Mucosa of rectum (tissue), 2 donors: ENCODE measurements around the gene APPL2.
"Not testable (repeated sequence)": the region's sequence is repeated elsewhere in the genome, so short reads cannot be mapped to it uniquely, and the experiment has no call there.

Experiments used
- H3K27ac ChIP-seq, 2 donors: one replicate each; pipeline ENCODE4 v1.7.0; 2013; ENCODE audit warnings: inconsistent platforms in 2 of 2, low read depth in 2 of 2, low read length in 2 of 2
- H3K27me3 ChIP-seq, 2 donors: one replicate each; pipeline ENCODE4 v1.7.0; 2013; ENCODE audit warnings: low read length in 2 of 2; ENCODE audit not compliant: control insufficient read depth in 2 of 2, insufficient read depth in 2 of 2
- H3K36me3 ChIP-seq, 2 donors: one replicate each; pipeline ENCODE4 v1.7.0; 2013; ENCODE audit warnings: low read length in 2 of 2; ENCODE audit not compliant: control insufficient read depth in 2 of 2, insufficient read depth in 2 of 2
- H3K4me1 ChIP-seq, 2 donors: one replicate each; pipeline ENCODE4 v1.7.0; 2013; ENCODE audit warnings: low read length in 2 of 2, mild to moderate bottlenecking in 1 of 2; ENCODE audit not compliant: control insufficient read depth in 2 of 2, insufficient read depth in 2 of 2
- H3K4me3 ChIP-seq, 2 donors: one replicate each; pipeline ENCODE4 v1.7.0; 2013; ENCODE audit warnings: low read length in 2 of 2
- H3K9ac ChIP-seq, 2 donors: one replicate each; pipeline ENCODE4 v1.7.0; 2013; ENCODE audit warnings: low read length in 2 of 2, low read depth in 1 of 2, mild to moderate bottlenecking in 1 of 2
- H3K9me3 ChIP-seq, 2 donors: one replicate each; pipeline ENCODE4 v1.7.0; 2013; ENCODE audit warnings: low read length in 2 of 2; ENCODE audit not compliant: control insufficient read depth in 2 of 2
- donor health status: healthy.
- donor health status: Normal muscosa, but diverticular disease.

The APPL2 gene

DNA sequence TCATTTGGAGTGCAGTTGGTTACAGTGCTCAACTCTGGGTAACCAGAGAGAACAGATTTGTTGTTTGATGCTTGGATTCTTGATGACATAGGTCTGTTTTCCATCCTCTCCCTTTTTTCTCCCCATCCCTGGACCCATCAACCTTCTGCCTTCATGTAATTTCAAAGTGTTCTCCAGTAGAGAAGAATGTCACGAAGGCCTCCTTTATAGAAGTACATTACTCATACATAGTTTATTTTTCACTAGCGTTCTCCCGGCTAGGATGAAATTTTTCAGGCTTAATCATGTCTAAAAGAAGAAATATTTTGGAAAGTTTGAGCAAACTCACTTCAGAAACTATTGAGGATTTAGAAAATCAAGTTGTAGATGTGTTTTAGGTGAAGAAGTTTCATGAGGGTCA is 20.9 kb upstream of the APPL2 start:
- H3K27me3 ChIP-seq = no peaks in the 10 kb centered on the region
- no peak overlapping the region for H3K9ac ChIP-seq
- no peaks in the 10 kb centered on the region for H3K36me3 ChIP-seq
- H3K27ac ChIP-seq = no peak overlapping the region
- H3K4me1 ChIP-seq = no peaks in the 10 kb centered on the region
- no peak overlapping the region for H3K4me3 ChIP-seq
- no peaks in the 10 kb centered on the region for H3K9me3 ChIP-seq

GRCh38 chr12:105256431-105256830 is 20.5 kb upstream of the APPL2 start:
- H3K27me3 ChIP-seq, H3K9ac ChIP-seq, H3K27ac ChIP-seq, H3K9me3 ChIP-seq, H3K4me1 ChIP-seq, H3K4me3 ChIP-seq, H3K36me3 ChIP-seq: not testable (repeated sequence)

- Histone ChIP-seq H3K9ac (no peak overlapping the region), H3K4me1 (no peaks in the 10 kb centered on the region), H3K27me3 (no peaks in the 10 kb centered on the region), H3K27ac (no peak overlapping the region), H3K36me3 (no peaks in the 10 kb centered on the region), H3K9me3 (no peaks in the 10 kb centered on the region), H3K4me3 (no peak overlapping the region)
Observed at GRCh38 chr12:105256011-105256410, 20.0 kb upstream of the APPL2 start.

DNA sequence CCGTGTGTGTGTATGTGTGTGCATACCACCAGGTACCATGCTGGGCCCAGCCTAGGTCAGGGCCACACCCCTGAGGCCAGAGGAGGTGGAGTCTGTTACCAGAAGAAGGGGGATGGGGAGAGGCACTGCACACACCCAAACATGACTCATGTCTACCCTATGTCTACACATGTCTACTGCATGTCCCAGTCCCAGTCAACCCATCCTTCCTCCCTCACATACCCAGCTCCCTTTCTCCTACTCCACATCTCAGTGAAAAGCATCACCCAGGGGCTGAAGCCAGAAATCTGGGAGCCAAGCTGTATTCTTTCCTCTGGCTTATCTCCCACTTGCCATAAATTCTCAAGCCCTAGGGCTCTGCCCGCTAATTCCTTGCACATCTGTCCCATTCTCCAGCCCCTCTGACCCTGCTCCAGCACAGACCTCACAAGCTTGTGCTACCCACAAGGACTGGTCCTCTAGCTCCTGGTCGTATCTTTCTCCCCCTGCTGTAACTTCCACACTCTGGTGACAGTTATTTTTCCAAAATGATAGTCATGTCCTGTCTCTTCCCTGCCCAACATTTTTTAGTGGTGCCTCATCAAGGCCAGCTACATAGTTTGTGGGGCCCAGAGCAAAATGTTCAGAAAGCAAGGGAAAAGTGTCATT is 18.0 kb upstream of the APPL2 start:
- H3K4me1 ChIP-seq = no peaks in the 10 kb centered on the region
- H3K9ac ChIP-seq = no peak overlapping the region
- peak overlapping the region in 1 of 2 donors; percentile 6 for H3K27ac ChIP-seq
- no peaks in the 10 kb centered on the region for H3K9me3 ChIP-seq
- H3K27me3 ChIP-seq = no peaks in the 10 kb centered on the region
- H3K4me3 ChIP-seq = no peak overlapping the region
- no peaks in the 10 kb centered on the region for H3K36me3 ChIP-seq

- Histone ChIP-seq H3K9me3 (no peaks in the 10 kb centered on the region), H3K4me3 (no peak overlapping the region), H3K9ac (no peak overlapping the region), H3K27ac (no peak overlapping the region), H3K4me1 (no peaks in the 10 kb centered on the region), H3K36me3 (no peaks in the 10 kb centered on the region), H3K27me3 (no peaks in the 10 kb centered on the region)
Observed at GRCh38 chr12:105252901-105253300, 16.9 kb upstream of the APPL2 start.

- H3K27ac ChIP-seq, H3K9ac ChIP-seq, H3K9me3 ChIP-seq, H3K36me3 ChIP-seq, H3K4me3 ChIP-seq, H3K4me1 ChIP-seq, H3K27me3 ChIP-seq: not testable (repeated sequence)
Observed at GRCh38 chr12:105245776-105246427, 9.9 kb upstream of the APPL2 start.

- H3K4me3 ChIP-seq = no peak overlapping the region
- H3K4me1 ChIP-seq = no peaks in the 10 kb centered on the region
- no peak overlapping the region for H3K9ac ChIP-seq
- no peaks in the 10 kb centered on the region for H3K9me3 ChIP-seq
- H3K27ac ChIP-seq = no peak overlapping the region
- no peaks in the 10 kb centered on the region for H3K27me3 ChIP-seq
- no peaks in the 10 kb centered on the region for H3K36me3 ChIP-seq
Observed at GRCh38 chr12:105245291-105245690, 9.3 kb upstream of the APPL2 start.

DNA sequence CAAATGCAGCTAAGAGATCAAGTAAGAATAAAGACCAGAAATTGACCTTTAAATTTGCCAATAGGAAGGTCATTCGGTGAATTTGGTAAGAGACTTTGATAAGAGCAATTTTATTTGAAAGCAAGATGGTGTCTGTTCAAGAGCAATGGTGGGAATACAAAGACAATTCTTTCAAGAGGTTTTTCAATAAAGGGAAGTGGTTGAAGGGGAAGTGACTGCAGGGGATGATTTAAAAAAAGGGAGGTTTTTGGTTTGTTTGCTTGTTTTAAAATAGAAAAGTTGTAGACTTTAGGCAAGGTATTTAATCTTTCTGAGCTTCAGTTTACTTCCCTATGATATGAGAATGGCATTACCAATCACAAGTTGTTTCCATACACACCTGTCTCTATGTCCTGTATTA is 4.3 kb upstream of the APPL2 start:
- Histone ChIP-seq H3K9me3 (no peaks in the 10 kb centered on the region), H3K9ac (no peak overlapping the region), H3K4me1 (peaks cover 7 to 11% of the 10 kb centered on the region in 2 donors), H3K36me3 (no peaks in the 10 kb centered on the region), H3K27me3 (no peaks in the 10 kb centered on the region), H3K27ac (no peak overlapping the region), H3K4me3 (no peak overlapping the region)

DNA sequence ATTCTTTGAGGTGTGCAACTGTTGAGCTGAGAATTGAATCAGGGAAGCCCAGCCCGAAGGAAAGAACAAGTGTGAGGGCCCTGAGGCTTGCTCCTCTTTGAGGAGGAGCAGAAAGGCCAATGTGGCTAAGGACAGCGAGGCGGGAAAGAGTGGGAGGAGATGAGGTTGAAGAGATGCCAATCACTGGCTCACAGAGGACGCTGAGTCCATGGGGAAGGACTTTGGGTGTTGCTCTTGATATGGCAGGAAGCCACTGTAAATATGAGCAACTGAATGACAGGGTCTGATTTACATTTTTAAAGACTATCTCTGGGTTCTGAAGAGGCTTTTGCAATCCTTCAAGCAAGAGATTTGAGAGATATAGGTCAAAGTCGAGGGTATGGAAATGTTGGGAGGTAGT is 3.3 kb upstream of the APPL2 start:
- Histone ChIP-seq H3K9me3 (no peaks in the 10 kb centered on the region), H3K36me3 (no peaks in the 10 kb centered on the region), H3K27me3 (no peaks in the 10 kb centered on the region), H3K4me3 (no peak overlapping the region), H3K27ac (no peak overlapping the region), H3K4me1 (peaks cover 12 to 19% of the 10 kb centered on the region in 2 donors), H3K9ac (no peak overlapping the region)

- Histone ChIP-seq H3K27ac (no peak overlapping the region), H3K9ac (no peak overlapping the region), H3K27me3 (no peaks in the 10 kb centered on the region), H3K4me1 (peaks cover 28 to 35% of the 10 kb centered on the region in 2 donors), H3K9me3 (no peaks in the 10 kb centered on the region), H3K36me3 (peaks cover 0 to 4% of the 10 kb centered on the region in 2 donors), H3K4me3 (no peak overlapping the region)
Observed at GRCh38 chr12:105237666-105238065, 1.7 kb upstream of the APPL2 start.
